GM18508 (cell line): ENCODE results near the gene WIF1.

Source experiments
- ATAC-seq: cut with Tn5 transposase; IDR thresholded peaks from one replicate; pipeline ENCODE4 v1.9.1; 2021; ENCODE audit warnings: moderate number of reproducible peaks; ENCODE audit not compliant: insufficient read depth, unreplicated experiment

The WIF1 gene

DNA sequence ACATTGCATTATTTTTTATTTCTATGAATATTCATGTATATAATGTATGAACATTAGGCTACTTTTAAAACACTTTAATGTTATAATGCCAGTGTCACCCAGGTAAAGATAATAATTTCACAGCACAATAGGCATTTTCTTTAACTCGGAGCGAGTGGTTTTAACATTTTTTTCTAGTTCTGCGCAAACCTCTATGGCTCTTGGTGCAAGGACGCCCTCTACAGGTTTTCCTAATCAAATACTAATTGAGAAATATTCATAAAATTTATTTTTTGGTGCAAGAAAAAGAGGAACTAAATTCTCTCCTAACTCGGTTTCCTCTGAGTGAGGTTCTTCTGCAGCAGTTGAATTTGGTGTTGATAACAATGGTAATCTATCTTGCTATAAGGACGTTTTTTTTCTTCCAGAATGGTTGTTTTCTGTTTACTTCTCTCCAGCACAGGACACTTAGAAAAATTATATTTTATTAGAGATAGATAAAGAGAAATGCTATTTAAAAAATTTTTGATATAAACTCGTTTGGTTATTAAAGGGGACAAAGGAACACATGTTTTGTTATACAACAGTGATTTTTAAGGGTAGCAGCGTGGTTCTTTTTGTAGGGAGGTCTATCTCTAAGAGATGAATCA is 2.4 kb upstream of the WIF1 start:
- ATAC-seq: no peak

DNA sequence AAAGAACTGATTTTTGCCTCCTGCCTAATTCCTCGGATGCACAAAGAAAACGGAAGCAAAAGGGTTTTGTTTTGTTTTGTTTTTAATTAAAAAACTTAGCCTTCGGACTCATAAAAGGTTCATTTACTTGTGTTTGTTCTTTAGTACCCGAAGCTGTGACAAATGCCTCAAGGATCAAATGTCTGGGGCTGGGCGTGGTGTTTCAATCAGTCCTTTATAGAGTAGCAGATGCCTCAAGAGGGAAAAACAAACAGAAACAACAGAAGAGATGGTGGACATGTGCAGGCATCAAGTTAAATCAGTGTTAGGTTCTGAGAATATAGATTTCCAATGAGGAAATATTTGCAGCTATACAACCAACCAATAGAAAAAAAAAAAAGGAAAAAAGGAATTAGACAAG is 1.6 kb upstream of the WIF1 start:
- no peak for ATAC-seq

DNA sequence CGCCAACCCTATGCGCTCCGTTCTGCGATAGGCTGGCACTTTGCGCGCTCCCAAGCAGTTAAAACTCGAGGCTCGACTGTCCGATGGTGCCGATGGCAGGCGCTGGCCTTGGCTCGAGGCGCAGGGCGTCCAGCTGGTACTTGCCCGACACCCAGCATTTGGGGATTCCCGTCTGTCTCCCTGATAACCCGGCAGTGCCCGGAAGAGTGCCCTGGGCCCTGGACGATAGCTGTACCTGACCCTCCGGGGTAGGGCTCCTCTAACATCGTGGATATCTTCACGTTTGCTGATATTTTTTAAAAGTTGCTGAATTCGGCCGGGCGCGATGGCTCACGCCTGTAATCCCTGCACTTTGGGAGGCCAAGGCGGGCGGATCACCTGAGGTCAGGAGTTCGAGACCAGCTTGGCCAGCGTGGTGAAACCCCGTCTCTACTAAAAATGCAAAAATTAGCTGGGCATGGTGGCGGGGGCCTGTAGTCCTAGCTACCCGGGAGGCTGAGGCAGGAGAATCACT is 908 bp upstream of the WIF1 start:
- no peak for ATAC-seq

DNA sequence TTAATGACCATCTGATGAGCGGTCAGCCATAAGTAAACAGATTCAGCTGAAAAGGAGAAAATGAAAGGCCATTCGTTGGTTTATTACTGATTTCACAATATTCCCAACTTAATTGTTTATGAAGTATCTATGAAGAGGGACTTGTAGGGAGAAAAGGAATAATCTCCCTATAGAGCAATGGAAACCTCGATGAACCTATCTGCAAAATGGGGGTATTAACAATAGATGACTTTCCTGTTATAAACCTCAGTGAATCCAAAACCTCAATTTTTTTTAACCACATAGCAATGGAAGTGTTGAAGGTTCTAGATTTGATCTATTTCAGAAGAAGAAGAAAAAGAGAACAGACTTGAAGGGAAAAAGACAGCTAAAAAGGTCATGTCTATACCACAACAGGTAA is 2.0 kb downstream of the WIF1 start:
- ATAC-seq: no peak

DNA sequence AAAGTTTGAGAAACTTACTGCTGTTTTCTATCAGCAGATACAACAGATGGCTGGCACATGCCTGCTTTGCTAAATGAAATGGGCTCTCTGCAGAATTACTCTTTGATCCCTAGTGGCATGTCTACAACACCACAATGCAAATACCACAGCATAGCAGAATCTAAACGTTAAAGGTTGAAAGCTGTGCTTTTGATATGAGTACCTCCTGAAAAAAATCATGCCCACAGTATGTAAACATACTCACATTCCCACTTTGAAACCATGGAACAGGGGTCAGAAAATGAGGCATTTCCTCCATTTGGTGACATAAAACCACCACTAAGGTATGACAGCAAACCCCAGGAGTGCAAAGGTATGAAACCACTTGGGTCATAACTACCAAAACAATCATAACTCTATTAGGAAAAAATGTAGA is 7.5 kb downstream of the WIF1 start:
- no peak for ATAC-seq

DNA sequence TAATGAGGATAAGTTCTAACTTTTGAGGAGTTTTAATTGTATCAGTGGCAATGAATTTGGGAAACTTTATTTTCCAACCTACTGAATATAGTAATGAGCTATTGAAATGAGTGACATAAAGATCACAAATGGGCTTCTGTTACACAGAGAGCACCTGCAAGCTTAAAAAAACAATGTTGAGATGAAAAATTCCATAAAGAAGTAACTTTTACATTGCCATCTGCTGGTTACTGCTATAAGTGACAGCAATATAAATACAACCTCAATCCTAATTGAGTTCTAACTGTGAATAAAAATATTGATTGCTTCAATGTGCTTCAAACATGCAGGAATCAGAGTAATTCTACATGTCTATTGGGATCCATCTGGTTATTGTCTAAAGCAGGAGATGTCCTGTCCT is 14.2 kb downstream of the WIF1 start:
- ATAC-seq: no peak

DNA sequence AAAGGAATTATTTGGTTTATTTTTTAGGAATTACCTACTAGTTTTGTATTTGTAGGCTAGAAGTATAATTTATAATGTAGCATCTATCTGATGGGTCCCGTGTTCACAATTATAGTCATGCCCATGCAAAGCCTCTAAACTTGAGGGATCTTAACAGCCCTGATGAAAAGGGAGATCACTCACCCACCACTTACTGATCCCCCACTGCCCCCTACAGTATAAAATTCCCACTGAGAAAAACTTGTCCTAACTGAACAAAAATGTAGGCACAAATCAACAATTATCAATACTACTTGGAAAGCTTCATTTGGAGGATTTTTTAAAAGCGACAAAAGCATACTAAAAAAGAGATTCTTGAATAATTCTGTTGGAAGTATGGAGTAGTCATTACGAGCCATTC is 21.0 kb downstream of the WIF1 start:
- no peak for ATAC-seq

DNA sequence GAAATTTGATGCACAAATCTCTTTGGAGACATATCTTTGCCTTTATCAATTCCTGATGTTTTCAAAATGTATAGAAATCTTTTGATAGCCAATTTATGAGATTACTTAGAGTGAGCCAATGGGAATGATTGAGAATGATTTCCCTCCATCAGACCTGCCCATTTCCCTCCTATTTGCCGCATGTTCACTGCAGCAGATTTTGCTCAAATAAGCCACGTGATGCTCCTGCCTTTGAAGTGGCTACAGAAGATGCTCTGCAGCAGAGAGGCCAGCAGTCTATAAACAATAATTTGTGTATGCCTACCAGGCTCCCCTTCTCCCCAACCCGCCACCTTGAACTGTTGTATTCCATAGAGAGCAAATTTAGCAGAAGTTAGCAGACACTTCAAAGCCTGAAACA is 21.9 kb downstream of the WIF1 start:
- no peak for ATAC-seq

DNA sequence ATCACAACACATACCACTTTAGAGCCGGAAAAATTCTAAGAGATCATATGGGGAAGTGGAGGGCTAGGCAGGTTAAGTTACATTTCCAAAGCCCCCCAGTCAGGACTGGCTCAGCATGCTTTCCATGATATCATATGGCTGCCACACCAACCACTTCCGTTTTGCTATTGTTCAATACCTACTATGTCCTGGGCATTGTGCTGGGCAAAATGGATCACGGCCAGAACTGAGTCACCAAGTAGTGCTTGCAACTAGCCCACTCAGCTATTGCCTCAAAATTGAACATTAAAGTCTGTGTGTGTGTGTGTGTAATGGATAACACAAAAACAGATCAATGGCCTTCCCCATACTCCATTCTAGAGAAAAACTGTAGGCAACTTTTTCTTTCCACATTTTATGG is 22.7 kb downstream of the WIF1 start:
- no peak for ATAC-seq

DNA sequence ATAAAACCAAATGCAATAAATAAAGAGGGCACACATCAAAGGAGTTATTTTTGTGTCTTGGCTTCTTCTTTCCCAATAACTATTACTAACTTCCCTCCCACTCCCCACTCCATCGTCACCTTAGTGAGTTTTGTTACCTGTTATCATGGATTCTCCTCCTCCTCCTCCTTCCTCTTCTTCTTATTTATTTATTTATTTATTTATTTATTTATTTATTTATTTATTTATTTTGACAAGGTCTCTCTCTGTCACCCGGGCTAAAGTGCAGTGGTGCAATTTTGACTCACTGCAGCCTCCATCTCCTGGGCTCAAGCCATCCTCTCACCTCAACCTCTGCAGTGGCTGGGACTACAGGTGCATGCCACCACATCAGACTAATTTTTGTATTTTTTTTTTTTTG is 26.4 kb downstream of the WIF1 start:
- no peak for ATAC-seq

DNA sequence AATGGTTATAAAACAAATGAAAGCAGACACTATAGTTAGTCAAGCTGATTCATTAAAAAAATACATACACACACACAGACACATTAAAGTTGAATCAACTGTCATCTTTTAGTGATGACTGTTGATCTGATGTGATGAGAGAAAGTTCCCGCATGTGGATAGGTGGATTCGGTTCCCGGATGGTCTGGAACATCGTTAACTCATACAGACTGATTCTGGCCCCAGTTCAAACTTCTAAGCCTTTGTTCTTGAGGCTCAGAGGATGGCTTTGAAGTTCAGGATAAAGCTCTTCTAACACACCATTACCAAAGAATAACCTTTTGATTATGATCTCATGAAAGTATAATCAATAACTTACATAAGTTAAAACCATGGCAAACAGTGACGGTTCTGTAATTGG is 27.5 kb downstream of the WIF1 start:
- ATAC-seq: no peak

DNA sequence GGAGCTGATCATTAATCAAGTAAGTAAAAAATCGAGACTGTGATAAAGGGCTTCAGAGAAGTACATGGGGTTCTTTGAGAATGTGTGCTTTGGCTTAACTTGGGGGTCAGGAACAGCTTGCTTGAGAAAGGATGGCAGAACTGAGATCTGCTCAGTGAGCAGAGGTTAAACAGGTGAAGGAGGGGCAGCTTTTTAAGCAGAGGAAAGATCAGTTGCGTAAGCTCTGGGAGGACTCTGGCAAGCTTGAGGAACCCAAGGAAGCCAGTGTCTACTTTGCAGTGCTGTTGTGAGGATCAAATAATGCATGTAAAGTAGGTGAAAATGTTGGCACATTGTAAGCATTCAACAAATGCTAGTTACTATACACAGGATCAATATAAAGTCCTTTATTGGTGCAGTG is 30.6 kb downstream of the WIF1 start:
- no peak for ATAC-seq

DNA sequence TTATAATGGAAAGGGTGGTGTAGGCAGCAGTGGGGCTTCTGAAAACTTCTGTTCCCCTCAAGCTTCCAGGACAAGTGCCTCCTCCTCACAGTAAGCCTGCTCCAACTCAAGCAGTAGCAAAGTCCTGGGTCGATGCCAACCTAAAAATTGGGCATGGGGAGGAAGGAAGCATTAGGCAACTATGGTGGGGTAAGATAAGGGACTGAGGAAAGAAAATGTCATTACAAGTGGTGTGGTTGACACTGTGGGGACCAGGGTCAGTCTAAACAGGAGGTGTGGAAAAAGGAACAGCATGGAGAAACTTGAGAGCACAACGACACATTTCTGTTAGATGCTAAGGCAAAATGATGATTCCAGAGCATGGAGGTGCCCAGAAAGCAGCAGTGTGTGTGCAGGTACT is 34.9 kb downstream of the WIF1 start:
- ATAC-seq: no peak

DNA sequence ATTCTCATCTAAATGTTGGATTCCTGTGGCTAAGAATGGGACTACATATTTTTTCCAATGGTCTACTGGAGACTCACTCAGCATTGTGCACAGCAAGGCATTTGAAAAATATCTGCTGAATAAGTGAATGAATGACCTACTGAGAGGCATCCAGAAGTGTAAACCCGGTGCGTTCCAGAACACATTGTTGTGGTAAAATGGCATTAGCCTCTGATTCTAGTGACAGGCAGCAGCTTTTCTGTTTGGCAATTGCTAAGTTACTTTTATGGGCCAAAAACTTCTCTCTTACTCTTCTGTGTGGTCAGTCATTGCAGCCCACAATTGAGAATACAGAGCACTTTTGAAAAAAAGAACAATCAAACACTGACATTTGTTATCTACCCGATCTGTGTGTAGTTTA is 36.5 kb downstream of the WIF1 start:
- no peak for ATAC-seq

DNA sequence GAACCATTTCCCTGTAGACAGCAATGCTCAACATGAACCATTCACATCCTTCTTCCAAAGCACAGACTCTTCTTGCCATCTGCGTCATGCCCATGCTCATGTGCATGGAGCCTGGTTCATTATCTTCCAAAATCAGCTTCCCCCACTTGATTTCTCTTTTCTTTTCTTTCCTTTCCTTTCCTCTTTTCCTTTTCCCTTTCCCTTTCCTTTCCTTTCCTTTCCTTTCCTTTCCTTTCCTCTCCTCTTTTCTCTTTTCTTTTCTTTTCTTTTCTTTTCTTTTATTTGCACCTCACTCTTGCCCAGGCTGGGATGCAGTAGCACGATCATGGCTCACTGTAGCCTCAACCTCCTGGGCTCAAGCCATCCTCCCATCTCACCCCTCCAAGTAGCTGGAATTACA is 37.5 kb downstream of the WIF1 start:
- no peak for ATAC-seq

DNA sequence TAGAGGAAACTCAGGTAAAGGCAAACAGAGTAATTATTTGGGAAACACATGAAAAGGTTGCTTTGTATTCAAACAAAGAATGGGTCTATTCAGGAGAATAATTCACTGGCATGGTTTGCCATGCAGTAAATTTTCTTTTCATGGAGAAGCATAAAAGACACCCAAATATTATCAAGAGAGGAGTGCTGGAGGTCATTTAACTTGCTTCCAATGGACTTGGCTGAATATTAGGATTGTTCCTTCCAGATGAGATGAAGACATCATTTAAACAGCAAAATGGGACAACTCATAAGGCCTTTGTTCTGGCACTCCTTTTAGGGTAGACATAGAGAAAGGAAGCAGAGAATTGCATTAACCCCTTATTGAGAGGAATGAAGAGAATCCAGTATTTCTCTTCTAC is 38.7 kb downstream of the WIF1 start:
- ATAC-seq: no peak

DNA sequence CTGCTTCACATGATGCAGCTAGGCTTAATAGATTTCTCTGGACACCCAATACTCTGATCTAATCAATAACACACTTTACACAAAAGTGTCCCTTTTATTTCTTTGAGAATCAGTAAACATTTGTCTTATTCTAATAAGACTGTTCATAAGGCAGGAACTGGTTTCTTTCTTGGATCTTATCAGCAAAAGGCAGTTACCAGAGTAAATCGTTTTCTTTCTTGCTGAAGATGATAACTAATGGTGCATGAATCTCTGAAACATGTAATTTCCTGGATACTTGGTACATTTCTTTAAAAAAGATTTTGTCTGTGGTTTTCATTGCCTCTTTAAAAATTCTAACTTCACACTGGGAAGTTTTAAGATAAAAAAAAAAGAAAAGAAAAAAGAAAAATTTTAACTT is 39.6 kb downstream of the WIF1 start:
- no peak for ATAC-seq

DNA sequence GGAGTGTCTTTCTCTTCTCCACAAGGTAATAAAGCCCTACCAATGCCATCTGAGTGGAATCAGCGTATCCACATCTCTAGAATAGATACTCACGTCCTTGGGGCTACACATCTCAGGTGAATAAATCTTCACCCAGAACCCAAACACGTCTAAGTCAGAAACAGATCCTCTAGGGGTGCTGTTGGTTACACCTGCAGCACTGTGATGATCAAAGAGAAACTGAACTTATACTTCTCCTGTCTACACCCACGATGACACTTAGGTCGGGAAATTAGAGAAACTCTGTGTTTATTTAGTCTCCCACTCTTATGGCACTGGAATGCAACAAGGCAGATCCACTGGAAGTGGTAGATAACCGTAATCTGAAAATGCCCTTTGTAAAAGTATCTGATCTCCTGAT is 46.2 kb downstream of the WIF1 start:
- no peak for ATAC-seq

DNA sequence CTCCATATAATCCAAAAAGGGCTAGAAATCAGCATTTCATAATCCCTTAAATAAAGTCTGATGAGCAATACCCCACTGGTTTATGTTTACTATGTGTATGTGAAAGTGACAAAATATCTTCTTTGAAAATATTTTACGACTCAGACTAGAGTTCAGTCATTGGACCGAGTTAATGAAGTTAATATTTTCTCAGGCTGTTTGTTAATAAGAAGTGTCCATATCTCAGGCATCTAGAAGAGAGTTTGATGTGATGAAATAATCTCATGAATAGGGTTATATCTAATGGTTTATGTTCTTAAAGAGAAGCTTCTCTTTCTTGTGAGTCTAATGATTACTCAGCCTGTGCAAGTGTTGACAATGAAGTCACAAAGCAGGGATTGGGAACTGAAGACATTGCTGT is 51.8 kb downstream of the WIF1 start:
- ATAC-seq: no peak

DNA sequence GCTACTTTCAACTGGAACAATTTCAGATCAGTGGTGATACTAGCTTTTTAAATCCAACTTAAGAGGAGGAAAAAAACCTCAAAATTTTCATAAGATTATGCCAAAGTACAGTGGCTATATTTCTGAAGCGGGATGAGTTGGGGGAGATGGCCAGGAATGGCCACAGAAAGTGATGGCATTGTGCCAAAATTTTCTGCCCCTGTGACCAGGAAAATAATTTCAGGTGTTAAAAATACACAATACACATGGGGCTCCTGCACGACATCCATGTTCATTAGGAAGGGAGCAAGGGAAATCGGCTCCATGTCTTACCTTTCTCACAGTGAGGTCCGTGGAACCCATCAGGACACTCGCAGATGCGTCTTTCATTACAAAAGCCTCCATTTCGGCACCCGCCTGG is 53.7 kb downstream of the WIF1 start:
- ATAC-seq: no peak

DNA sequence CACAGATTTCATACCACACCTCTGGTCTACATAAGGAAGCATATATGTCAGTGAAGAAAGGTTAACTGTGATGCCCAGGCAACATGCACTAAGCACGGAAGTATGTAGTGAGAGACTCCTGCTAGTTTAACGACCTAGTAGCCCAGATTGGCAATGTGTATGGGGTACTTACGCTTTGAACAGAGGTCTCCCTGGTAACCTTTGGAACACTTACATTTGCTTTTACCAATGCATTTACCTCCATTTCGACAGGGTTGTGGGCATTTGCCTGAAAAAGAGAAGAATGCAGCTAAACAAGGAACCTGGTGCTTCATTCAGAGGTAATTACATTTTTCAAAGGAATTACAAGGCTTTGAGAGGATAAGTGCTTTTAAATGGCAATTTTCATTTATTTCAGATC is 65.2 kb downstream of the WIF1 start:
- no peak for ATAC-seq

DNA sequence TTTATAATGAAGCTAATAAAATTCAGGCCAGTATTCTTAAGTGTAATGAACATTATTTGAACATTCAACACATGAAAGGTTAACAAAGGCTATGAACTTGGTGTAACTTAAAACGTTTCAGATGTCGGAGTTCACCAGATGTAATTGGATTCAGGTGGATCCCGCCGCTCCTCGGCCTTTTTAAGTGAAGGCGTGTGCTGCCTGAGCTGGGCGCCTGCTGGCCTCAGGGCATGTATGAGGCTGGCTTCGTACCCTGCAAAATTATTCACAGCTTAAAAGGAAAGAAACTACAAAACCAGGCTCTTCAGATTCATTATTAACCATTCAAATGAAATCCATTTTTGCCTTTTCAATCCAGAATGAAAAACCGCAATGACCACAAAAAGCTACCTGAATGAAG is 69.9 kb downstream of the WIF1 start:
- ATAC-seq: no peak

DNA sequence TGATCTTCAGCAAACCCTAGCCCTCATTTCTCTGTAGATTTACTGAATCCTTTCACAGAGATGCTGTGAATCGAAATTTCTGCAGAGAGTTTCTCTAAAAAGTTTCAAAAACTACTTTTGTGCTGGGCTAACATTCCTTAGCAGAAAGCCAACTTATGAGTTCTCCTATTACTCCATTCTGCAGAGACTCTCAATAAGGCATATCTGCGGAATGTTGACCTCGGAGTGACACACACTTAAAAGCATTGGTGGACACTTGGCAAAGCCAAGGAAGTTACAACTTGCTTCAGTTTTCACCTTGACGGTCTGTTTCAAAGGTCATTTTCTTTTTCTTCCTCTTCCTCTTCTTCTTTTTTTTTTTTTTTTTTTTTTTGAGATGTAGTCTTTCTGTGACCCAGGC is 75.8 kb downstream of the WIF1 start:
- no peak for ATAC-seq
